ENCODE results near the gene SLC16A7.

DNA sequence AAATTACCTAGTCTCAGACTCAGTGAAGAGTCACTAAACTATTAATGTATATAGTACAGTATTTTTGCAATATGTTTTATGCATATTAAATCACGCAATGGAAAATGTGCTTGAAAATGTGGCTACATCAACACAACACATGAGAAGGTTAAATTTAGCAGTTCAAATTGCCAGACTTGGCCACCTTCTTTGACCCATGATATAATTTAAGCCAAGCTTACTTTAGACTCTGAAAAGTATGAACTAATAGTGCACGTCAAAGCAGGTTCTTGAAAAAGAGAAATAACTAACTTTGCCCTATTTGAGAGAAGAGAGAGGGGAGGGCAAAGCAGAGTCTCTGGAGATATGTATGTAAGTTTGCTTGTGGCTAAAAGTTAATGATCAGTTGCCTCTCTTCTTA lies 68.7 kb downstream of the SLC16A7 start:
- TF ChIP-seq CTCF (IDR thresholded peaks at IDR 0.05): no peak
- no peak for TF ChIP-seq POLR2A (IDR thresholded peaks at IDR 0.05)

Data from ovary (tissue), 3 donors.